ENCODE data around the gene COL15A1.

The COL15A1 gene

GRCh38 chr9:99040251-99040900, 96.7 kb downstream of the COL15A1 start:
- TF ChIP-seq CTCF (IDR thresholded peaks at IDR 0.05; ENCODE audit: low read depth, low read length, missing control alignments) = no peak

GRCh38 chr9:99040911-99041582, 97.3 kb downstream of the COL15A1 start:
- DNase-seq (ENCODE audit: low read depth) = no peak
- TF ChIP-seq CTCF (IDR thresholded peaks at IDR 0.05; ENCODE audit: low read depth, low read length, missing control alignments) = no peak
- no peak overlapping the region for H3K4me3 ChIP-seq (ENCODE audit: low read depth, low read length)

More at GRCh38 chr9:99040251-99040900, 96.7 kb downstream of the COL15A1 start:
- no peak overlapping the region for H3K4me3 ChIP-seq (ENCODE audit: low read depth, low read length)
- DNase-seq (ENCODE audit: low read depth) = no peak

- no peak overlapping the region for H3K4me3 ChIP-seq (ENCODE audit: low read depth, low read length)
- no peak for TF ChIP-seq CTCF (IDR thresholded peaks at IDR 0.05; ENCODE audit: low read depth, low read length, missing control alignments)
- DNase-seq (ENCODE audit: low read depth) = no peak
Observed at GRCh38 chr9:99041618-99042017, 97.9 kb downstream of the COL15A1 start.

- no peak for DNase-seq (ENCODE audit: low read depth)
- H3K4me3 ChIP-seq (ENCODE audit: low read depth, low read length) = no peak overlapping the region
- TF ChIP-seq CTCF (IDR thresholded peaks at IDR 0.05; ENCODE audit: low read depth, low read length, missing control alignments) = no peak
Observed at GRCh38 chr9:99042620-99043019, 98.9 kb downstream of the COL15A1 start.

- H3K4me3 ChIP-seq (ENCODE audit: low read depth, low read length) = no peak overlapping the region
- no peak for TF ChIP-seq CTCF (IDR thresholded peaks at IDR 0.05; ENCODE audit: low read depth, low read length, missing control alignments)
- DNase-seq (ENCODE audit: low read depth) = no peak
Observed at GRCh38 chr9:99044827-99045226, 101.1 kb downstream of the COL15A1 start.

- no peak for TF ChIP-seq CTCF (IDR thresholded peaks at IDR 0.05; ENCODE audit: low read depth, low read length, missing control alignments)
Observed at GRCh38 chr9:99046068-99046467, 102.4 kb downstream of the COL15A1 start.

More at GRCh38 chr9:99046068-99046467, 102.4 kb downstream of the COL15A1 start:
- H3K4me3 ChIP-seq (ENCODE audit: low read depth, low read length) = no peak overlapping the region
- DNase-seq (ENCODE audit: low read depth) = no peak

Measured in GM12864 (cell line).